H1 (cell line): ENCODE results near the gene ULK1. TPM values are rescaled to one million over a fixed set of nuclear protein-coding genes. Genes with fewer than 3 reads are reported as not detected.

ENCODE experiments used
- ATF3 ChIP-seq: IDR thresholded peaks from 2 replicates; pipeline ENCODE4 v1.6.1; 2011; ENCODE audit warnings: low read depth, mild to moderate bottlenecking, low read length; ENCODE audit not compliant: insufficient read depth
- BRCA1 ChIP-seq: IDR thresholded peaks from 2 replicates; pipeline ENCODE4 v1.6.1; 2012; ENCODE audit warnings: low read depth, low read length, improper control_type of control experiment
- EP300 ChIP-seq, 2 experiments: IDR thresholded peaks; 1 replicate in 1 of 2; 2 replicates in 1 of 2; pipeline ENCODE4 v1.6.1; 2011 to 2012; ENCODE audit warnings: low read depth in 2 of 2, low read length in 2 of 2, mild to moderate bottlenecking in 2 of 2, borderline replicate concordance in 1 of 2, inconsistent platforms in 1 of 2, moderate library complexity in 1 of 2
- NRF1 ChIP-seq: IDR thresholded peaks from 2 replicates; pipeline ENCODE4 v1.6.1; 2011; ENCODE audit warnings: mild to moderate bottlenecking, low read depth, low read length, improper control_type of control experiment
- SP1 ChIP-seq: IDR thresholded peaks from 2 replicates; pipeline ENCODE4 v1.6.1; 2011; ENCODE audit warnings: low read depth, low read length
- polyA plus RNA-seq, 7 experiments: library from polyadenylated mRNA; depleted of rRNA in 3 of 7; stranded (reverse) in 5 of 7; unstranded in 2 of 7; fragments of >200 nt in 5 of 7; fragments of 200-250 nt in 2 of 7; gene quantifications; 1 replicate in 5 of 7; 2 replicates in 1 of 7; 4 replicates in 1 of 7; pipeline versions ENCODE4 v1.2.1 to v1.2.3, GENCODE V29; 2011 to 2013; ENCODE audit warnings: missing spikeins in 2 of 7, mixed read lengths in 2 of 7
- total RNA-seq: library from RNA; stranded (reverse); fragmentation: NEBNext Ultra II Directional; extraction: Animal tissue kit (Norgen Biotek cat#: 25700); gene quantifications from 2 replicates; pipeline ENCODE4 v1.2.1, GENCODE V29; 2021

The ULK1 gene
- total and polyA plus RNA-seq, 2 of the 8 experiments (the other 6 are each of a cell fraction or from before 2014, with no cell fraction given): 13.0 to 44.1 TPM

- TF ChIP-seq BRCA1: no peak
- no peak for TF ChIP-seq SP1
- no peak for TF ChIP-seq NRF1
- TF ChIP-seq EP300 (IDR thresholded peaks at IDR 0.05; ENCODE audit: borderline replicate concordance in 1 of 2, low read depth in 2 of 2, low read length in 2 of 2): no peak
- no peak for TF ChIP-seq ATF3
Observed at GRCh38 chr12:131882804-131883520, 11.5 kb upstream of the ULK1 start (continued).
